ENCODE data around the gene NDUFAF3. TPM values are rescaled to one million over a fixed set of nuclear protein-coding genes. Genes with fewer than 3 reads are reported as not detected.
A peak's percentile ranks its signal among the peaks of the same experiment; 100 is the strongest.

Gene NDUFAF3
- polyA plus RNA-seq, 3 donors, result 42.1 to 93.4 (median 88.8) TPM

DNA sequence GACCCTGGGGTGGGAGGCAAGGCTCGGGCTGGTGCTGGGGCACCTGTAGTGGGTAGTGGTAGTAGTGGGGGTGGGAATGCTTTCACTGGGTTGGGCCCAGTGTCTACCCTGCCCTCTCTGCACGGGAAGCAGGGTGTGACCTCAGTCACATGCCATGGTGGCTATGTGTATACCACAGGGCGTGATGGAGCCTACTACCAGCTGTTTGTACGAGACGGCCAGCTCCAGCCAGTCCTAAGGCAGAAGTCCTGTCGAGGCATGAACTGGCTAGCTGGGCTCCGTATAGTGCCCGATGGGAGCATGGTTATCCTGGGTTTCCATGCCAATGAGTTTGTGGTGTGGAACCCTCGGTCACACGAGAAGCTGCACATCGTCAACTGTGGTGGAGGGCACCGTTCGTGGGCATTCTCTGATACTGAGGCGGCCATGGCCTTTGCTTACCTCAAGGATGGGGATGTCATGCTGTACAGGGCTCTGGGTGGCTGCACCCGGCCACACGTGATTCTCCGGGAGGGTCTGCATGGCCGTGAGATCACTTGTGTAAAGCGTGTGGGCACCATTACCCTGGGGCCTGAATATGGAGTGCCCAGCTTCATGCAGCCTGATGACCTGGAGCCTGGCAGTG lies 8.7 kb upstream of the NDUFAF3 start:
- H3K4me1 ChIP-seq (ENCODE audit: control insufficient read depth in 1 of 2, insufficient read depth in 2 of 2, low read length in 2 of 2), result peaks cover 12 to 23% of the 10 kb centered on the region in 2 donors
- no peak overlapping the region for H3K4me2 ChIP-seq (replicated peaks; ENCODE audit: extremely low read depth, low read length, poor library complexity, severe bottlenecking)
- 92% methylated on average over 19 of the region's 19 CpGs for WGBS (ENCODE audit: insufficient coverage)
- H2AFZ ChIP-seq (ENCODE audit: insufficient read depth, low read depth, low read length, poor library complexity, severe bottlenecking), result no peak overlapping the region
- H3K27me3 ChIP-seq (ENCODE audit: control insufficient read depth in 2 of 2, insufficient read depth in 2 of 2, low read length in 2 of 2), result no peaks in the 10 kb centered on the region
- H3K79me2 ChIP-seq (ENCODE audit: insufficient read depth, low read length), result peaks cover 40% of the 10 kb centered on the region
- Mint-ChIP-seq H3K4me3 (no peak overlapping the region), H3K4me1 (peaks cover 18% of the 10 kb centered on the region), H3K27me3 (ENCODE audit: low read depth in 3 of 3) (no peaks in the 10 kb centered on the region), H3K36me3 (peaks cover 28 to 59% of the 10 kb centered on the region in 2 donors), H3K9me3 (no peaks in the 10 kb centered on the region), H3K27ac (no peak overlapping the region)
- no peak overlapping the region for H3K9ac ChIP-seq (ENCODE audit: insufficient read depth, low read length, poor library complexity, severe bottlenecking)
- TF ChIP-seq, protein P1, sequence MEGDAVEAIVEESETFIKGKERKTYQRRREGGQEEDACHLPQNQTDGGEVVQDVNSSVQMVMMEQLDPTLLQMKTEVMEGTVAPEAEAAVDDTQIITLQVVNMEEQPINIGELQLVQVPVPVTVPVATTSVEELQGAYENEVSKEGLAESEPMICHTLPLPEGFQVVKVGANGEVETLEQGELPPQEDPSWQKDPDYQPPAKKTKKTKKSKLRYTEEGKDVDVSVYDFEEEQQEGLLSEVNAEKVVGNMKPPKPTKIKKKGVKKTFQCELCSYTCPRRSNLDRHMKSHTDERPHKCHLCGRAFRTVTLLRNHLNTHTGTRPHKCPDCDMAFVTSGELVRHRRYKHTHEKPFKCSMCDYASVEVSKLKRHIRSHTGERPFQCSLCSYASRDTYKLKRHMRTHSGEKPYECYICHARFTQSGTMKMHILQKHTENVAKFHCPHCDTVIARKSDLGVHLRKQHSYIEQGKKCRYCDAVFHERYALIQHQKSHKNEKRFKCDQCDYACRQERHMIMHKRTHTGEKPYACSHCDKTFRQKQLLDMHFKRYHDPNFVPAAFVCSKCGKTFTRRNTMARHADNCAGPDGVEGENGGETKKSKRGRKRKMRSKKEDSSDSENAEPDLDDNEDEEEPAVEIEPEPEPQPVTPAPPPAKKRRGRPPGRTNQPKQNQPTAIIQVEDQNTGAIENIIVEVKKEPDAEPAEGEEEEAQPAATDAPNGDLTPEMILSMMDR (IDR thresholded peaks at IDR 0.05), result no peak
- H3K4me3 ChIP-seq (replicated peaks in 1 of 3; ENCODE audit: low read depth in 2 of 3, low read length in 3 of 3), result no peak overlapping the region
- no peaks in the 10 kb centered on the region for H3K9me3 ChIP-seq (replicated peaks in 1 of 2; ENCODE audit: control insufficient read depth in 1 of 2, insufficient read depth in 1 of 2, low read length in 2 of 2)
- H4K20me1 ChIP-seq (ENCODE audit: insufficient read depth, low read length), result peaks cover 52% of the 10 kb centered on the region
- intact Hi-C loops (cut with micrococcal nuclease), result no loop called here
- no peak overlapping the region for H3K27ac ChIP-seq (ENCODE audit: low read depth in 1 of 2, low read length in 2 of 2)
- DNase-seq, result no peak
- peaks cover 41 to 55% of the 10 kb centered on the region in 2 donors for H3K36me3 ChIP-seq (replicated peaks in 1 of 2; ENCODE audit: control insufficient read depth in 1 of 2, insufficient read depth in 2 of 2, low read length in 2 of 2)

DNA sequence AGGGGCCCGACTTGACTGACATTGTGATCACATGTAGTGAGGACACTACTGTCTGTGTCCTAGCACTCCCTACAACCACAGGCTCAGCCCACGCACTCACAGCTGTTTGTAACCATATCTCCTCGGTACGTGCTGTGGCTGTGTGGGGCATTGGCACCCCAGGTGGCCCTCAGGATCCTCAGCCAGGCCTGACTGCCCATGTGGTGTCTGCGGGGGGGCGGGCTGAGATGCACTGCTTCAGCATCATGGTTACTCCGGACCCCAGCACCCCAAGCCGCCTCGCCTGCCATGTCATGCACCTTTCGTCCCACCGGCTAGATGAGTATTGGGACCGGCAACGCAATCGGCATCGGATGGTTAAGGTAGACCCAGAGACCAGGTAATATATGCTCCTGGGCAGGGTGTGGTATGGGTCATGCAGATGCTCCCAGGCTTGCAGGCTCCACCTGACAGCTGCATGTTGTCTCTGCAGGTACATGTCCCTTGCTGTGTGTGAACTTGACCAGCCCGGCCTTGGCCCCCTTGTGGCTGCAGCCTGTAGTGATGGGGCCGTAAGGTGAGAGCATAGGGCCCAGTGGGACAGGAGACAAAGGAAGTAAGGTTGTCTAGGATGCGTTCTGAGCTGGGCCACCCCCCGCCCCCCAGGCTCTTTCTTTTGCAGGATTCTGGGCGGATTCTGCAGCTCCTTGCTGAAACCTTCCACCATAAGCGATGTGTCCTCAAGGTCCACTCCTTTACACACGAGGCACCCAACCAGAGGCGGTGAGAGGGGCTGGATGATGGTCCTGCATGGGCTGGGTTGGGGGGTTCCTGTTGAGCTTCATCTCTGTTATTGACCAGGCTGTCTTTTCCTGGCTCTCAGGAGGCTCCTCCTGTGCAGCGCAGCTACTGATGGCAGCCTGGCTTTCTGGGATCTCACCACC lies 7.9 kb upstream of the NDUFAF3 start:
- intact Hi-C loops (cut with micrococcal nuclease), result no loop called here
- TF ChIP-seq, protein P1 (IDR thresholded peaks at IDR 0.05), result peak; percentile 62
- Histone ChIP-seq H3K9me3 (replicated peaks in 1 of 2; ENCODE audit: control insufficient read depth in 1 of 2, insufficient read depth in 1 of 2, low read length in 2 of 2) (no peaks in the 10 kb centered on the region), H3K9ac (ENCODE audit: insufficient read depth, low read length, poor library complexity, severe bottlenecking) (no peak overlapping the region), H3K27me3 (ENCODE audit: control insufficient read depth in 2 of 2, insufficient read depth in 2 of 2, low read length in 2 of 2) (no peaks in the 10 kb centered on the region), H2AFZ (ENCODE audit: insufficient read depth, low read depth, low read length, poor library complexity, severe bottlenecking) (no peak overlapping the region), H3K27ac (ENCODE audit: low read depth in 1 of 2, low read length in 2 of 2) (no peak overlapping the region), H3K4me2 (replicated peaks; ENCODE audit: extremely low read depth, low read length, poor library complexity, severe bottlenecking) (no peak overlapping the region), H3K4me1 (ENCODE audit: control insufficient read depth in 1 of 2, insufficient read depth in 2 of 2, low read length in 2 of 2) (peaks cover 13 to 24% of the 10 kb centered on the region in 2 donors), H3K36me3 (replicated peaks in 1 of 2; ENCODE audit: control insufficient read depth in 1 of 2, insufficient read depth in 2 of 2, low read length in 2 of 2) (peaks cover 41 to 55% of the 10 kb centered on the region in 2 donors), H3K4me3 (replicated peaks in 1 of 3; ENCODE audit: low read depth in 2 of 3, low read length in 3 of 3) (no peak overlapping the region), H4K20me1 (ENCODE audit: insufficient read depth, low read length) (peaks cover 48% of the 10 kb centered on the region), H3K79me2 (ENCODE audit: insufficient read depth, low read length) (peaks cover 39% of the 10 kb centered on the region)
- Mint-ChIP-seq H3K36me3 (peaks cover 28 to 59% of the 10 kb centered on the region in 2 donors), H3K27ac (peak overlapping the region in 1 of 7 donors; percentile 56), H3K9me3 (no peaks in the 10 kb centered on the region), H3K4me1 (peaks cover 17% of the 10 kb centered on the region), H3K27me3 (ENCODE audit: low read depth in 3 of 3) (no peaks in the 10 kb centered on the region), H3K4me3 (no peak overlapping the region)
- peak in 1 of 3 donors; percentile 39 for DNase-seq
- 90% methylated on average over 19 of the region's 24 CpGs for WGBS (ENCODE audit: insufficient coverage)
